Stimulated activated CD4-positive, alpha-beta T cell treated with anti-CD3 and anti-CD28 coated beads, Interleukin-2, amount 100 ng/mL, for 48 hours (primary cell): ENCODE data around the gene C5AR1.
A peak's percentile ranks its signal among the peaks of the same experiment; 100 is the strongest.
"Not testable (repeated sequence)": the region's sequence is repeated elsewhere in the genome, so short reads cannot be mapped to it uniquely, and the experiment has no call there.

Experiments used
- DNase-seq, 2 donors: peaks; one replicate each; pipeline ENCODE4 v3.0.0-alpha.2; 2020

Gene C5AR1

GRCh38 chr19:47336765-47337718, 27.4 kb downstream of the C5AR1 start:
- DNase-seq: not testable (repeated sequence)

GRCh38 chr19:47339196-47339880, 29.7 kb downstream of the C5AR1 start:
- no peak for DNase-seq

GRCh38 chr19:47340477-47341208, 31.0 kb downstream of the C5AR1 start:
- DNase-seq: no peak

GRCh38 chr19:47341734-47342133, 32.1 kb downstream of the C5AR1 start:
- no peak for DNase-seq

- DNase-seq: no peak
Measured at GRCh38 chr19:47343194-47343802, 33.6 kb downstream of the C5AR1 start.

GRCh38 chr19:47344425-47344824, 34.8 kb downstream of the C5AR1 start:
- no peak for DNase-seq

- DNase-seq: not testable (repeated sequence)
Measured at GRCh38 chr19:47346024-47346423, 36.4 kb downstream of the C5AR1 start.

GRCh38 chr19:47348819-47349795, 39.4 kb downstream of the C5AR1 start, which contains the start of gene DHX34:
DHX34 (plus strand) TSS chr19:47349315; CDS start chr19:47353031, 3,716 bp downstream.
- peak; percentile 99 for DNase-seq

- no peak for DNase-seq
Measured at GRCh38 chr19:47350630-47351029, 41.0 kb downstream of the C5AR1 start.

- DNase-seq: no peak
Measured at GRCh38 chr19:47351548-47351947, 41.9 kb downstream of the C5AR1 start.

- DNase-seq: no peak
Measured at GRCh38 chr19:47352095-47352494, 42.4 kb downstream of the C5AR1 start.

GRCh38 chr19:47353307-47353712, 43.6 kb downstream of the C5AR1 start:
- no peak for DNase-seq

- DNase-seq: no peak
Measured at GRCh38 chr19:47356900-47357299, 47.2 kb downstream of the C5AR1 start.

- DNase-seq: no peak
Measured at GRCh38 chr19:47357788-47358680, 48.4 kb downstream of the C5AR1 start.

- DNase-seq: no peak
Measured at GRCh38 chr19:47358936-47359335, 49.3 kb downstream of the C5AR1 start.

GRCh38 chr19:47362321-47362720, 52.7 kb downstream of the C5AR1 start:
- DNase-seq: no peak

GRCh38 chr19:47363758-47364531, 54.3 kb downstream of the C5AR1 start:
- no peak for DNase-seq

- DNase-seq: not testable (repeated sequence)
Measured at GRCh38 chr19:47365455-47365854, 55.8 kb downstream of the C5AR1 start.

- DNase-seq: no peak
Measured at GRCh38 chr19:47370045-47370611, 60.5 kb downstream of the C5AR1 start.
